GM19324 (cell line): ENCODE data around the gene ACADSB.

Experiments
- ATAC-seq: cut with Tn5 transposase; IDR thresholded peaks from one replicate; pipeline ENCODE4 v1.9.1; 2021; ENCODE audit warnings: mild to moderate bottlenecking, moderate library complexity; ENCODE audit not compliant: unreplicated experiment, low FRiP score

Gene ACADSB

GRCh38 chr10:123008355-123009104, at the start of gene ACADSB, which contains the start of gene IKZF5:
Gene ACADSB, plus strand, starts transcription at chr10:123009006. Its CDS starts 24 bp downstream, at chr10:123009030.
Gene IKZF5, minus strand, starts transcription at chr10:123008795. Its CDS starts 10,170 bp downstream, at chr10:122998625.
- peak; percentile 94 for ATAC-seq

GRCh38 chr10:122962405-122962804, 46.4 kb upstream of the ACADSB start:
- ATAC-seq, result no peak

GRCh38 chr10:122966879-122967278, 41.9 kb upstream of the ACADSB start:
- no peak for ATAC-seq

GRCh38 chr10:122968698-122969097, 40.1 kb upstream of the ACADSB start:
- no peak for ATAC-seq

GRCh38 chr10:122974023-122974422, 34.8 kb upstream of the ACADSB start:
- ATAC-seq, result no peak

GRCh38 chr10:122974543-122975064, 34.2 kb upstream of the ACADSB start:
- ATAC-seq, result no peak

- peak; percentile 97 for ATAC-seq
These were observed 28.4 kb upstream of the ACADSB start, which contains the start of gene PSTK for GRCh38 chr10:122980209-122981065. Gene PSTK, plus strand, starts transcription at chr10:122980401. Its CDS starts 79 bp downstream, at chr10:122980480.

- no peak for ATAC-seq
These were observed 27.7 kb upstream of the ACADSB start for GRCh38 chr10:122981066-122981464.

GRCh38 chr10:122983898-122984297, 24.9 kb upstream of the ACADSB start:
- no peak for ATAC-seq

- no peak for ATAC-seq
These were observed 24.1 kb upstream of the ACADSB start for GRCh38 chr10:122984708-122985107.

- ATAC-seq, result no peak
These were observed 22.5 kb upstream of the ACADSB start for GRCh38 chr10:122986335-122986734.

- ATAC-seq, result no peak
These were observed 20.3 kb upstream of the ACADSB start for GRCh38 chr10:122988501-122988900.

GRCh38 chr10:122990278-122990677, 18.5 kb upstream of the ACADSB start:
- no peak for ATAC-seq

- no peak for ATAC-seq
These were observed 16.7 kb upstream of the ACADSB start for GRCh38 chr10:122992031-122992585.

- no peak for ATAC-seq
These were observed 14.9 kb upstream of the ACADSB start for GRCh38 chr10:122993797-122994336.

GRCh38 chr10:122995936-122996335, 12.9 kb upstream of the ACADSB start:
- no peak for ATAC-seq

GRCh38 chr10:122997864-122998263, 10.9 kb upstream of the ACADSB start:
- no peak for ATAC-seq

- ATAC-seq, result no peak
These were observed 10.4 kb upstream of the ACADSB start for GRCh38 chr10:122998360-122998917.

- ATAC-seq, result no peak
These were observed 9.9 kb upstream of the ACADSB start for GRCh38 chr10:122998934-122999333.

GRCh38 chr10:122999347-122999746, 9.5 kb upstream of the ACADSB start:
- ATAC-seq, result no peak
